Body of pancreas (tissue), 4 donors: ENCODE data around the gene PYDC2. TPM values are rescaled to one million over a fixed set of nuclear protein-coding genes. Genes with fewer than 3 reads are reported as not detected.

Source experiments
- ATAC-seq: fragments of 150-250 bp; one replicate; pipeline ENCODE4 v1.9.1; 2016
- DNase-seq, 4 donors: peaks; one replicate each; pipeline ENCODE4 v3.0.0-alpha.2; 2019
- H3K27ac ChIP-seq, 4 donors: fragments of 200-600 bp; sonication (generic); 1 replicate in 3 of 4; 2 replicates in 1 of 4; pipeline versions ENCODE4 v1.5.1 to v1.6.1; 2016 to 2019; ENCODE audit warnings: mild to moderate bottlenecking in 1 of 4, mixed read lengths in 1 of 4, moderate library complexity in 1 of 4
- H3K27me3 ChIP-seq, 2 donors: fragments of 200-600 bp; sonication (generic); one replicate each; pipeline ENCODE4 v1.6.0; 2016; ENCODE audit warnings: mild to moderate bottlenecking in 1 of 2
- H3K36me3 ChIP-seq, 2 donors: fragments of 200-600 bp; sonication (generic); replicated peaks in 1 of 2; 2 replicates each; pipeline ENCODE4 v1.5.1; 2016; ENCODE audit warnings: low read depth in 2 of 2; ENCODE audit not compliant: insufficient read depth in 1 of 2
- H3K4me1 ChIP-seq: fragments of 200-600 bp; sonication (generic); one replicate; pipeline ENCODE4 v1.6.0; 2016
- H3K4me3 ChIP-seq, 2 donors: fragments of 200-600 bp; sonication (generic); 1 replicate in 1 of 2; 2 replicates in 1 of 2; pipeline ENCODE4 v1.5.1; 2016 to 2019
- H3K9me3 ChIP-seq, 3 donors: fragments of 200-600 bp; sonication (generic); 1 replicate in 2 of 3; 2 replicates in 1 of 3; pipeline ENCODE4 v1.5.1; 2016
- CTCF ChIP-seq, 7 experiments: fragments of 450-650 bp in 4 of 7; fragments of 200-600 bp in 3 of 7; sonication (generic) in 3 of 7; IDR thresholded peaks; one replicate each; pipeline ENCODE4 v1.5.1; 2016 to 2019; ENCODE audit warnings: antibody characterized with exemption in 7 of 7
- POLR2A ChIP-seq, 3 donors: fragments of 450-650 bp; IDR thresholded peaks; one replicate each; pipeline ENCODE4 v1.6.1; 2016; ENCODE audit warnings: antibody characterized with exemption in 3 of 3, mild to moderate bottlenecking in 2 of 3
- WGBS, 2 donors: methylation state at CpG; one replicate each; pipeline ENCODE4 v1.1.5; 2017; 5-methylcytosine and 5-hydroxymethylcytosine counted together
- intact Hi-C: fragments of 100-400 bp; cut with DNase I; formaldehyde crosslinking; loops from one replicate; pipeline ENCODE4 v1.15.1; 2023
- total RNA-seq, 2 donors: library from RNA; depleted of rRNA; stranded (reverse); fragments of >200 nt; gene quantifications; one replicate each; pipeline ENCODE4 v1.1.0, GENCODE V29; 2016

PYDC2 gene
- not detected for total RNA-seq

DNA sequence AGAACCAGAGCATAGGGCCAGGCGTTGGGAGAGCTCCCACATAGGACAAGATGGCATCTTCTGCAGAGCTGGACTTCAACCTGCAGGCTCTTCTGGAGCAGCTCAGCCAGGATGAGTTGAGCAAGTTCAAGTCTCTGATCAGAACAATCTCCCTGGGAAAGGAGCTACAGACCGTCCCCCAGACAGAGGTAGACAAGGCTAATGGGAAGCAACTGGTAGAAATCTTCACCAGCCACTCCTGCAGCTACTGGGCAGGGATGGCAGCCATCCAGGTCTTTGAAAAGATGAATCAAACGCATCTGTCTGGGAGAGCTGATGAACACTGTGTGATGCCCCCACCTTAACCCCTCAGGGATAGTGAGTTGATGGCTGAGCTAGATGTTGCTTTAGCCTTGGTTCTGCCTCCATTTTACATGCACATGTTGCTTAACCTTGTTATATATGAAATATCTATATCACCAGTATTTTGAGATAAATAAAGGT, at the start of gene PYDC2:
TSS of gene PYDC2 (plus strand) at position 51 of the 483 bp plus-strand sequence. CDS start at position 51, 0 bp downstream.
- H3K27me3 ChIP-seq: no peaks in the 10 kb centered on the region
- H3K36me3 ChIP-seq: no peaks in the 10 kb centered on the region
- ATAC-seq (no peak), DNase-seq (no peak)
- TF ChIP-seq POLR2A (IDR thresholded peaks at IDR 0.05) (no peak), CTCF (IDR thresholded peaks at IDR 0.05) (no peak)
- WGBS, 2 donors: 50 to 53% methylated on average over 3 of the region's 3 CpGs
- H3K4me1 ChIP-seq: no peaks in the 10 kb centered on the region
- intact Hi-C loops: no loop called here
- H3K4me3 ChIP-seq: no peak within 1 kb of the TSS
- no peaks in the 10 kb centered on the region for H3K9me3 ChIP-seq
- H3K27ac ChIP-seq: no peak within 1 kb of the TSS

DNA sequence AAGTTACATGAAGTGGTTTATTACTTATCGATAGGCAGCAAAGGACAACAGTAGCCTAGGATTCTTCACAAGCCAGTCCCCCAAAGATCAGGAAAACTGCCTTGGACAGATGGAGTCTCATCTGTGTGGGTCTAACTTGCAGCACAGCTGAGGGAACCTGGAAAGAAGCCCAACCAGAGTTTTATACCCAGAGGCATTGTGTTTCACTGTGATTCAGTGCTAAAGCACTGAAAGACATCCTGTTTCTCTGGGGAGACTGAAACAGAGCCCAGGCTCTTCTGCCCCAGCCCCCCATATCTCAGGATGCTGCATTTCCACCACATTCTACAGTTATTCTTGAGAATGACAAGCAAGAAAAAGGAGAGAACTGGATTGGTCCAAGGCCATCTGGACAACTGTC, 48.2 kb upstream of the PYDC2 start:
- no peaks in the 10 kb centered on the region for H3K36me3 ChIP-seq
- no peak for TF ChIP-seq CTCF (IDR thresholded peaks at IDR 0.05)
- TF ChIP-seq POLR2A (IDR thresholded peaks at IDR 0.05): no peak
- H3K4me3 ChIP-seq: no peak overlapping the region
- no peaks in the 10 kb centered on the region for H3K27me3 ChIP-seq
- H3K27ac ChIP-seq: no peak overlapping the region
- ATAC-seq (no peak), DNase-seq (no peak)
- 85 to 91% methylated on average over 1 of the region's 1 CpG for WGBS, 2 donors
- H3K9me3 ChIP-seq: peaks cover 0 to 14% (median 0%) of the 10 kb centered on the region in 3 donors
- intact Hi-C loops: no loop called here
- no peaks in the 10 kb centered on the region for H3K4me1 ChIP-seq

DNA sequence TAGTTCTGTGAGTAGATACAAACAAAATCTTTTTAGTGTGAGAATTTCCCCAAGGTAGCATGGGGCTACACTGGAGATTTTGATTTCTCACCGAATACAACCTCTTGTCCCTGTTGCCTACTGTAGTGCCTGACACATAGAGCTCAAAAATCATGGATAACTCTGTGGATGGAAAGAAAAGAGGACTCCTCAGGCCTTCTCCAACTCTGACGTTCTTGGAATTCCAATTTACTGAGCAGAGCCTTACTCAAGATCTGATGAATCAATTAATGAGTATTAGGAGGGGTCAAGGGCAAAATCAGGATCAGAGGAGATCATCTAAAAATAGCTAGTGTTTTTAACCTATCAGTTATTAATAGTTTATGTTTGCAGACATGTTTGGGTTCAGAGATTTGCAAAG, 46.7 kb upstream of the PYDC2 start:
- TF ChIP-seq POLR2A (IDR thresholded peaks at IDR 0.05) (no peak), CTCF (IDR thresholded peaks at IDR 0.05) (no peak)
- ATAC-seq: no peak
- Histone ChIP-seq H3K27me3 (no peaks in the 10 kb centered on the region), H3K4me1 (no peaks in the 10 kb centered on the region), H3K4me3 (no peak overlapping the region), H3K9me3 (peaks cover 0 to 13% (median 0%) of the 10 kb centered on the region in 3 donors), H3K36me3 (no peaks in the 10 kb centered on the region), H3K27ac (no peak overlapping the region)
- DNase-seq: no peak
- 7 to 10% methylated on average over 2 of the region's 2 CpGs for WGBS, 2 donors
- intact Hi-C loops: no loop called here

- intact Hi-C loops: no loop called here
- WGBS, 2 donors: 64 to 68% methylated on average over 1 of the region's 1 CpG
- Histone ChIP-seq H3K36me3 (no peaks in the 10 kb centered on the region), H3K4me3 (no peak overlapping the region), H3K27me3 (no peaks in the 10 kb centered on the region), H3K4me1 (no peaks in the 10 kb centered on the region), H3K9me3 (peaks cover 0 to 8% (median 0%) of the 10 kb centered on the region in 3 donors), H3K27ac (no peak overlapping the region)
- no peak for DNase-seq
- TF ChIP-seq POLR2A (IDR thresholded peaks at IDR 0.05) (no peak), CTCF (IDR thresholded peaks at IDR 0.05) (no peak)
- ATAC-seq: no peak
These were observed 46.2 kb upstream of the PYDC2 start for GRCh38 chr3:191414732-191415131.

- Histone ChIP-seq H3K36me3 (no peaks in the 10 kb centered on the region), H3K27ac (no peak overlapping the region), H3K4me3 (no peak overlapping the region), H3K9me3 (peaks cover 0 to 3% (median 0%) of the 10 kb centered on the region in 3 donors), H3K4me1 (no peaks in the 10 kb centered on the region), H3K27me3 (no peaks in the 10 kb centered on the region)
- intact Hi-C loops: no loop called here
- DNase-seq: no peak
- 71 to 73% methylated on average over 9 of the region's 9 CpGs for WGBS, 2 donors
- TF ChIP-seq POLR2A (IDR thresholded peaks at IDR 0.05) (no peak), CTCF (IDR thresholded peaks at IDR 0.05) (no peak)
- no peak for ATAC-seq
These were observed 45.4 kb upstream of the PYDC2 start for GRCh38 chr3:191415566-191415965.
